GM23338 (cell line): Measurements from ENCODE around the gene NUTM1. TPM values are rescaled to one million over a fixed set of nuclear protein-coding genes. Genes with fewer than 3 reads are reported as not detected.
A peak's percentile ranks its signal among the peaks of the same experiment; 100 is the strongest.

Experiments
- ATAC-seq: fragments of 200-7000 bp; cut with Tn5 transposase; 3 replicates; pipeline ENCODE4 v1.9.1; 2020
- DNase-seq: peaks from one replicate; pipeline ENCODE4 v3.0.0-alpha.2; 2015; ENCODE audit warnings: low spot score
- H2AFZ ChIP-seq: fragments of 200-600 bp; sonication (generic); 2 replicates; pipeline ENCODE4 v1.8.0; 2016; ENCODE audit warnings: antibody characterized with exemption, mild to moderate bottlenecking, moderate library complexity
- H3F3A ChIP-seq: fragments of 200-600 bp; sonication (generic); replicated peaks from 2 replicates; pipeline ENCODE4 v1.8.0; 2017; ENCODE audit warnings: antibody characterized with exemption, mixed run types, low read depth
- H3K27ac ChIP-seq: fragments of 200-600 bp; sonication (generic); 2 replicates; pipeline ENCODE4 v1.6.1; 2016; ENCODE audit warnings: low read depth
- H3K27me3 ChIP-seq: fragments of 200-600 bp; sonication (generic); 2 replicates; pipeline ENCODE4 v1.8.0; 2016; ENCODE audit warnings: mild to moderate bottlenecking, mixed run types, moderate library complexity; ENCODE audit not compliant: insufficient read depth
- H3K36me3 ChIP-seq: fragments of 200-600 bp; sonication (generic); 2 replicates; pipeline ENCODE4 v1.8.0; 2016; ENCODE audit warnings: mild to moderate bottlenecking; ENCODE audit not compliant: insufficient read depth
- H3K4me1 ChIP-seq: fragments of 200-600 bp; sonication (generic); 2 replicates; pipeline ENCODE4 v1.8.0; 2016; ENCODE audit warnings: mild to moderate bottlenecking, moderate library complexity; ENCODE audit not compliant: insufficient read depth
- H3K4me2 ChIP-seq: fragments of 200-600 bp; sonication (generic); 2 replicates; pipeline ENCODE4 v1.7.1; 2017; ENCODE audit warnings: mixed run types
- H3K4me3 ChIP-seq: fragments of 200-600 bp; sonication (generic); 2 replicates; pipeline ENCODE4 v1.6.1; 2016; ENCODE audit warnings: mixed run types
- H3K79me2 ChIP-seq: fragments of 200-600 bp; sonication (generic); replicated peaks from 2 replicates; pipeline ENCODE4 v1.8.0; 2017; ENCODE audit warnings: mild to moderate bottlenecking; ENCODE audit not compliant: insufficient read depth
- H3K9me2 ChIP-seq: fragments of 200-600 bp; sonication (generic); 2 replicates; pipeline ENCODE4 v1.8.0; 2017; ENCODE audit not compliant: insufficient read depth
- H4K20me1 ChIP-seq: fragments of 200-600 bp; sonication (generic); replicated peaks from 2 replicates; pipeline ENCODE4 v1.8.0; 2017; ENCODE audit warnings: mild to moderate bottlenecking; ENCODE audit not compliant: insufficient read depth
- H3K27ac Mint-ChIP-seq: 2 replicates; pipeline ENCODE4 v1.8.0; 2020; ENCODE audit warnings: inconsistent platforms, mild to moderate bottlenecking, moderate library complexity, mixed read lengths
- H3K27me3 Mint-ChIP-seq: 3 replicates; pipeline ENCODE4 v1.8.0; 2022; ENCODE audit warnings: low read depth, mild to moderate bottlenecking, moderate library complexity, mixed read lengths, inconsistent platforms; ENCODE audit not compliant: insufficient read depth, poor library complexity
- H3K36me3 Mint-ChIP-seq: 3 replicates; pipeline ENCODE4 v1.8.0; 2021; ENCODE audit warnings: low read depth, mild to moderate bottlenecking, inconsistent platforms, moderate library complexity, mixed read lengths
- H3K4me1 Mint-ChIP-seq: 3 replicates; pipeline ENCODE4 v1.8.0; 2020; ENCODE audit warnings: mild to moderate bottlenecking, inconsistent platforms, mixed read lengths
- H3K4me3 Mint-ChIP-seq: 3 replicates; pipeline ENCODE4 v1.8.0; 2021; ENCODE audit warnings: moderate library complexity, mild to moderate bottlenecking, inconsistent platforms, mixed read lengths
- H3K9me3 Mint-ChIP-seq: 3 replicates; pipeline ENCODE4 v1.8.0; 2020; ENCODE audit warnings: moderate library complexity, mild to moderate bottlenecking, inconsistent platforms, mixed read lengths
- EZH2phosphoT487 ChIP-seq: fragments of 200-600 bp; sonication (generic); IDR thresholded peaks from one replicate; pipeline ENCODE4 v1.8.1; 2018; ENCODE audit warnings: antibody characterized with exemption; ENCODE audit not compliant: unreplicated experiment
- JUNB ChIP-seq: IDR thresholded peaks from one replicate; pipeline ENCODE4 v1.6.1; 2016; ENCODE audit warnings: antibody characterized with exemption; ENCODE audit not compliant: unreplicated experiment
- POLR2AphosphoS5 ChIP-seq: IDR thresholded peaks from 2 replicates; pipeline ENCODE4 v1.6.1; 2016; ENCODE audit warnings: antibody characterized with exemption, low read depth
- ZNF114 ChIP-seq: fragments of 250-450 bp; sonication (Bioruptor Pico); IDR thresholded peaks from 2 replicates; pipeline ENCODE4 v1.5.0; 2020; ENCODE audit warnings: mild to moderate bottlenecking, moderate library complexity
- ZNF331 ChIP-seq: fragments of 250-450 bp; sonication (Bioruptor Pico); IDR thresholded peaks from 2 replicates; pipeline ENCODE4 v1.5.0; 2020; ENCODE audit warnings: low read depth, mild to moderate bottlenecking, moderate library complexity
- polyA plus RNA-seq: library from polyadenylated mRNA; unstranded; fragments of >200 nt; fragmentation: Nextera tagmentation; extraction: Ambion mirVana; gene quantifications from 2 replicates; pipeline ENCODE4 v1.2.1, GENCODE V29; 2016
- total RNA-seq: library from RNA; depleted of rRNA; stranded (reverse); fragments of >200 nt; shearing (Covaris generic); gene quantifications from 2 replicates; pipeline ENCODE4 v1.2.3, GENCODE V29; 2014
- TF ChIP-seq, protein P1 (sequence below): fragments of 250-450 bp; sonication (Bioruptor Pico); IDR thresholded peaks from 2 replicates; pipeline ENCODE4 v1.5.0; 2020; ENCODE audit warnings: mild to moderate bottlenecking, moderate library complexity
- TF ChIP-seq, protein P2 (sequence below), 2 experiments: fragments of 200-600 bp in 1 of 2; sonication (generic) in 1 of 2; conservative IDR thresholded peaks; 2 replicates each; pipeline versions ENCODE4 v1.5.1 to v1.6.1; 2016 to 2017; ENCODE audit warnings: antibody characterized with exemption in 2 of 2, low read depth in 2 of 2, mild to moderate bottlenecking in 2 of 2, moderate library complexity in 1 of 2

Gene NUTM1
- total and polyA plus RNA-seq, 2 experiments from 2014 or later = 0.16 to 1.2 TPM

DNA sequence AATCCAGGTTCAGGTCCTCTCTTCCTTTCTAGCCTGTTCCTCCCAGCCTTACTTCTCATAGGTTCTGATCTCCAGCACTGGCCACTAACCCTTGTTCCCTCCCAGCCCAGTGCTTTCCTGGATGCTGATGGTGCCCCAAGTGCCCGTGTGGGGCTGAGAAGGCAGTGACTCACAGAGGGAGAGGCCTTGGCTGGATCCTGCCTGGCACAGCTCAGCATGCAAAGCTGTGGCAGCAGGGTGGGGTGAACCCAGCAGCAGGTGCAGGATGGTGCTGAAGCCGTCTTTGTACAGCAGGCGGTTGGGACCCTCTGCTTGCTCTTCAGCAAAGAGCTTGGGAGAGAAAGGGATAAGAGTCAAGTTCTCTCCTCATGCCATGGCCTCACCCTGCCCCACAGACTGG, 16.3 kb downstream of the NUTM1 start:
- Histone ChIP-seq H2AFZ (no peak overlapping the region), H3F3A (no peaks in the 10 kb centered on the region), H3K4me2 (no peak overlapping the region), H3K27ac (no peak overlapping the region), H3K36me3 (peaks cover 16% of the 10 kb centered on the region), H3K79me2 (peaks cover 3% of the 10 kb centered on the region; the same call in 1 of the 2 replicates), H3K4me3 (no peak overlapping the region), H4K20me1 (peaks cover 2% of the 10 kb centered on the region; the same call in 1 of the 2 replicates), H3K27me3 (no peaks in the 10 kb centered on the region), H3K4me1 (no peaks in the 10 kb centered on the region), H3K9me2 (no peaks in the 10 kb centered on the region)
- H3K27ac Mint-ChIP-seq = no peak overlapping the region
- H3K4me3 Mint-ChIP-seq = no peak overlapping the region
- TF ChIP-seq JUNB (no peak), EZH2phosphoT487 (no peak), ZNF114 (CRISPR knock-in tag) (no peak), POLR2AphosphoS5 (no peak), ZNF331 (no peak)
- TF ChIP-seq, protein P1, sequence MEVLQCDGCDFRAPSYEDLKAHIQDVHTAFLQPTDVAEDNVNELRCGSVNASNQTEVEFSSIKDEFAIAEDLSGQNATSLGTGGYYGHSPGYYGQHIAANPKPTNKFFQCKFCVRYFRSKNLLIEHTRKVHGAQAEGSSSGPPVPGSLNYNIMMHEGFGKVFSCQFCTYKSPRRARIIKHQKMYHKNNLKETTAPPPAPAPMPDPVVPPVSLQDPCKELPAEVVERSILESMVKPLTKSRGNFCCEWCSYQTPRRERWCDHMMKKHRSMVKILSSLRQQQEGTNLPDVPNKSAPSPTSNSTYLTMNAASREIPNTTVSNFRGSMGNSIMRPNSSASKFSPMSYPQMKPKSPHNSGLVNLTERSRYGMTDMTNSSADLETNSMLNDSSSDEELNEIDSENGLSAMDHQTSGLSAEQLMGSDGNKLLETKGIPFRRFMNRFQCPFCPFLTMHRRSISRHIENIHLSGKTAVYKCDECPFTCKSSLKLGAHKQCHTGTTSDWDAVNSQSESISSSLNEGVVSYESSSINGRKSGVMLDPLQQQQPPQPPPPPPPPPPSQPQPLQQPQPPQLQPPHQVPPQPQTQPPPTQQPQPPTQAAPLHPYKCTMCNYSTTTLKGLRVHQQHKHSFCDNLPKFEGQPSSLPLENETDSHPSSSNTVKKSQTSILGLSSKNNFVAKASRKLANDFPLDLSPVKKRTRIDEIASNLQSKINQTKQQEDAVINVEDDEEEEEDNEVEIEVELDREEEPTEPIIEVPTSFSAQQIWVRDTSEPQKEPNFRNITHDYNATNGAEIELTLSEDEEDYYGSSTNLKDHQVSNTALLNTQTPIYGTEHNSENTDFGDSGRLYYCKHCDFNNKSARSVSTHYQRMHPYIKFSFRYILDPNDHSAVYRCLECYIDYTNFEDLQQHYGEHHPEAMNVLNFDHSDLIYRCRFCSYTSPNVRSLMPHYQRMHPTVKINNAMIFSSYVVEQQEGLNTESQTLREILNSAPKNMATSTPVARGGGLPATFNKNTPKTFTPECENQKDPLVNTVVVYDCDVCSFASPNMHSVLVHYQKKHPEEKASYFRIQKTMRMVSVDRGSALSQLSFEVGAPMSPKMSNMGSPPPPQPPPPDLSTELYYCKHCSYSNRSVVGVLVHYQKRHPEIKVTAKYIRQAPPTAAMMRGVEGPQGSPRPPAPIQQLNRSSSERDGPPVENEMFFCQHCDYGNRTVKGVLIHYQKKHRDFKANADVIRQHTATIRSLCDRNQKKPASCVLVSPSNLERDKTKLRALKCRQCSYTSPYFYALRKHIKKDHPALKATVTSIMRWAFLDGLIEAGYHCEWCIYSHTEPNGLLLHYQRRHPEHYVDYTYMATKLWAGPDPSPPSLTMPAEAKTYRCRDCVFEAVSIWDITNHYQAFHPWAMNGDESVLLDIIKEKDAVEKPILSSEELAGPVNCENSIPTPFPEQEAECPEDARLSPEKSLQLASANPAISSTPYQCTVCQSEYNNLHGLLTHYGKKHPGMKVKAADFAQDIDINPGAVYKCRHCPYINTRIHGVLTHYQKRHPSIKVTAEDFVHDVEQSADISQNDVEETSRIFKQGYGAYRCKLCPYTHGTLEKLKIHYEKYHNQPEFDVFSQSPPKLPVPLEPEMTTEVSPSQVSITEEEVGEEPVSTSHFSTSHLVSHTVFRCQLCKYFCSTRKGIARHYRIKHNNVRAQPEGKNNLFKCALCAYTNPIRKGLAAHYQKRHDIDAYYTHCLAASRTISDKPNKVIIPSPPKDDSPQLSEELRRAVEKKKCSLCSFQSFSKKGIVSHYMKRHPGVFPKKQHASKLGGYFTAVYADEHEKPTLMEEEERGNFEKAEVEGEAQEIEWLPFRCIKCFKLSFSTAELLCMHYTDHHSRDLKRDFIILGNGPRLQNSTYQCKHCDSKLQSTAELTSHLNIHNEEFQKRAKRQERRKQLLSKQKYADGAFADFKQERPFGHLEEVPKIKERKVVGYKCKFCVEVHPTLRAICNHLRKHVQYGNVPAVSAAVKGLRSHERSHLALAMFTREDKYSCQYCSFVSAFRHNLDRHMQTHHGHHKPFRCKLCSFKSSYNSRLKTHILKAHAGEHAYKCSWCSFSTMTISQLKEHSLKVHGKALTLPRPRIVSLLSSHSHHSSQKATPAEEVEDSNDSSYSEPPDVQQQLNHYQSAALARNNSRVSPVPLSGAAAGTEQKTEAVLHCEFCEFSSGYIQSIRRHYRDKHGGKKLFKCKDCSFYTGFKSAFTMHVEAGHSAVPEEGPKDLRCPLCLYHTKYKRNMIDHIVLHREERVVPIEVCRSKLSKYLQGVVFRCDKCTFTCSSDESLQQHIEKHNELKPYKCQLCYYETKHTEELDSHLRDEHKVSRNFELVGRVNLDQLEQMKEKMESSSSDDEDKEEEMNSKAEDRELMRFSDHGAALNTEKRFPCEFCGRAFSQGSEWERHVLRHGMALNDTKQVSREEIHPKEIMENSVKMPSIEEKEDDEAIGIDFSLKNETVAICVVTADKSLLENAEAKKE = no peak
- no peaks in the 10 kb centered on the region; the same call in 2 of the 3 replicates for H3K9me3 Mint-ChIP-seq
- ATAC-seq (no peak), DNase-seq (no peak)
- H3K36me3 Mint-ChIP-seq = peaks cover 81% of the 10 kb centered on the region
- peaks cover 8% of the 10 kb centered on the region for H3K4me1 Mint-ChIP-seq
- peaks cover 6% of the 10 kb centered on the region for H3K27me3 Mint-ChIP-seq

DNA sequence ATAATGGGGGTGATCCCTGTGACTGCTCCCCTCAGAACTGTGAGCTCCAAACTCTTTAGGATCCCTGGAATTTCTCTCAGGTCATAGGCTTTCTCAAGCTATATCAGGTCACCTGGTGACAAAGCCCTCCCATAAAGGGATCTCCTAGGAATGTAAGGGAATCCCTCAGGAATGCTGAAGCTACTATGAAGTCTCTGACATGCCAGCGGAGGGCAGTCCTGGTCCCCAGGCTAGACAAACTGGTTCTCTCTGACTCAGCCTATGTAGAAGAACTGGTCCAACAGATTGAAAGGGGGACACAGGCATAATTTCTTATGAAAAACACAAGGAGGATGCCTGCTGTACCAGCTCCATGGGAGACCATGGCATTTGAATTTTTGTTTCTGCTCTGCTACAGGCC, 17.2 kb downstream of the NUTM1 start:
- H3K36me3 ChIP-seq = peaks cover 15% of the 10 kb centered on the region
- no peaks in the 10 kb centered on the region for H3K9me2 ChIP-seq
- no peaks in the 10 kb centered on the region for H3F3A ChIP-seq
- H3K4me3 Mint-ChIP-seq = no peak overlapping the region
- peak overlapping the region; percentile 51; the same call in 1 of the 2 replicates for H3K27ac Mint-ChIP-seq
- no peaks in the 10 kb centered on the region; the same call in 2 of the 3 replicates for H3K9me3 Mint-ChIP-seq
- no peak overlapping the region for H2AFZ ChIP-seq
- peaks cover 2% of the 10 kb centered on the region for H3K4me1 ChIP-seq
- no peak for TF ChIP-seq ZNF331
- TF ChIP-seq, protein P2, sequence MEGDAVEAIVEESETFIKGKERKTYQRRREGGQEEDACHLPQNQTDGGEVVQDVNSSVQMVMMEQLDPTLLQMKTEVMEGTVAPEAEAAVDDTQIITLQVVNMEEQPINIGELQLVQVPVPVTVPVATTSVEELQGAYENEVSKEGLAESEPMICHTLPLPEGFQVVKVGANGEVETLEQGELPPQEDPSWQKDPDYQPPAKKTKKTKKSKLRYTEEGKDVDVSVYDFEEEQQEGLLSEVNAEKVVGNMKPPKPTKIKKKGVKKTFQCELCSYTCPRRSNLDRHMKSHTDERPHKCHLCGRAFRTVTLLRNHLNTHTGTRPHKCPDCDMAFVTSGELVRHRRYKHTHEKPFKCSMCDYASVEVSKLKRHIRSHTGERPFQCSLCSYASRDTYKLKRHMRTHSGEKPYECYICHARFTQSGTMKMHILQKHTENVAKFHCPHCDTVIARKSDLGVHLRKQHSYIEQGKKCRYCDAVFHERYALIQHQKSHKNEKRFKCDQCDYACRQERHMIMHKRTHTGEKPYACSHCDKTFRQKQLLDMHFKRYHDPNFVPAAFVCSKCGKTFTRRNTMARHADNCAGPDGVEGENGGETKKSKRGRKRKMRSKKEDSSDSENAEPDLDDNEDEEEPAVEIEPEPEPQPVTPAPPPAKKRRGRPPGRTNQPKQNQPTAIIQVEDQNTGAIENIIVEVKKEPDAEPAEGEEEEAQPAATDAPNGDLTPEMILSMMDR (conservative IDR thresholded peaks at IDR 0.05; ENCODE audit: low read depth in 2 of 2) = peak; percentile 7 to 37; a peak in 2 of 4 replicates
- peaks cover 77% of the 10 kb centered on the region for H3K36me3 Mint-ChIP-seq
- ATAC-seq = peak; percentile 86
- no peak overlapping the region for H3K27ac ChIP-seq
- peaks cover 12% of the 10 kb centered on the region for H3K79me2 ChIP-seq
- H3K27me3 Mint-ChIP-seq = peaks cover 11% of the 10 kb centered on the region
- peak; percentile 71 for DNase-seq
- H3K27me3 ChIP-seq = no peaks in the 10 kb centered on the region
- peaks cover 11% of the 10 kb centered on the region; the same call in 1 of the 2 replicates for H4K20me1 ChIP-seq
- peaks cover 11% of the 10 kb centered on the region for H3K4me1 Mint-ChIP-seq
- no peak overlapping the region for H3K4me3 ChIP-seq
- H3K4me2 ChIP-seq = no peak overlapping the region
